HEK293 (cell line): ENCODE data around the gene SPRED2.

Experiments
- CTCF ChIA-PET: fragments of 350-600 bp; formaldehyde crosslinking; extraction: SDS; loops from one replicate; lab custom pipeline; 2021; ENCODE audit warnings: antibody characterized with exemption; lab: Yijun Ruan, JAX
- POLR2A ChIA-PET: fragments of 300-600 bp; formaldehyde crosslinking; extraction: SDS; loops from one replicate; lab custom pipeline; 2020; ENCODE audit warnings: antibody characterized with exemption, inconsistent platforms; lab: Yijun Ruan, JAX
- H3K27ac ChIP-seq: fragments of 200-500 bp; sonication (Bioruptor generic); 2 replicates; pipeline ENCODE4 v1.5.1; 2014; ENCODE audit warnings: low read depth, low read length, control low read depth, inconsistent platforms; ENCODE audit errors: extremely low read depth
- H3K36me3 ChIP-seq, 2 experiments: fragments of 200-500 bp in 1 of 2; sonication (Bioruptor generic) in 1 of 2; 1 replicate in 1 of 2; 2 replicates in 1 of 2; pipeline ENCODE4 v1.5.1; 2014 to 2017; ENCODE audit warnings: inconsistent platforms in 2 of 2, low read length in 2 of 2; ENCODE audit not compliant: control insufficient read depth in 2 of 2, insufficient read depth in 1 of 2
- H3K4me1 ChIP-seq: fragments of 200-500 bp; sonication (Bioruptor generic); 2 replicates; pipeline ENCODE4 v1.5.1; 2014; ENCODE audit warnings: mild to moderate bottlenecking, low read length, inconsistent platforms; ENCODE audit not compliant: control insufficient read depth, insufficient read depth
- H3K4me3 ChIP-seq: 2 replicates; pipeline ENCODE4 v1.5.1; 2011; ENCODE audit warnings: low read depth, mild to moderate bottlenecking, control low read depth, low read length, moderate library complexity
- H3K9me3 ChIP-seq: fragments of 200-500 bp; sonication (Bioruptor generic); 2 replicates; pipeline ENCODE4 v1.5.1; 2014; ENCODE audit warnings: low read depth, low read length, inconsistent platforms; ENCODE audit not compliant: control insufficient read depth, insufficient read depth
- GLIS1 ChIP-seq: fragments of 450-650 bp; formaldehyde crosslinking; IDR thresholded peaks from 2 replicates; pipeline ENCODE4 v1.5.1; 2016; ENCODE audit warnings: missing biosample characterization, missing genetic modification characterization
- GLIS2 ChIP-seq: fragments of 450-650 bp; formaldehyde crosslinking; IDR thresholded peaks from 2 replicates; pipeline ENCODE4 v1.5.1; 2016; ENCODE audit warnings: missing biosample characterization, missing genetic modification characterization
- MYNN ChIP-seq: fragments of 450-650 bp; formaldehyde crosslinking; IDR thresholded peaks from 2 replicates; pipeline ENCODE4 v1.5.1; 2016; ENCODE audit warnings: missing biosample characterization, missing genetic modification characterization, borderline replicate concordance
- OVOL3 ChIP-seq: fragments of 450-650 bp; formaldehyde crosslinking; IDR thresholded peaks from 2 replicates; pipeline ENCODE4 v1.5.1; 2016; ENCODE audit warnings: missing biosample characterization, missing genetic modification characterization
- SCRT2 ChIP-seq: fragments of 450-650 bp; formaldehyde crosslinking; IDR thresholded peaks from 2 replicates; pipeline ENCODE4 v1.5.1; 2016; ENCODE audit warnings: missing biosample characterization, missing genetic modification characterization
- WT1 ChIP-seq: fragments of 450-650 bp; formaldehyde crosslinking; IDR thresholded peaks from 2 replicates; pipeline ENCODE4 v1.5.1; 2016; ENCODE audit warnings: missing biosample characterization, missing genetic modification characterization
- ZFP41 ChIP-seq: fragments of 450-650 bp; formaldehyde crosslinking; IDR thresholded peaks from 2 replicates; pipeline ENCODE4 v1.5.1; 2016; ENCODE audit warnings: missing biosample characterization, missing genetic modification characterization, borderline replicate concordance
- ZNF112 ChIP-seq: fragments of 450-650 bp; formaldehyde crosslinking; IDR thresholded peaks from 2 replicates; pipeline ENCODE4 v1.5.0; 2017; ENCODE audit warnings: missing biosample characterization, missing genetic modification characterization
- ZNF280D ChIP-seq: fragments of 450-650 bp; formaldehyde crosslinking; IDR thresholded peaks from 2 replicates; pipeline ENCODE4 v1.5.1; 2016; ENCODE audit warnings: missing biosample characterization, missing genetic modification characterization
- ZNF324 ChIP-seq: fragments of 450-650 bp; formaldehyde crosslinking; IDR thresholded peaks from 2 replicates; pipeline ENCODE4 v1.5.1; 2016; ENCODE audit warnings: missing biosample characterization, missing genetic modification characterization
- ZNF558 ChIP-seq: fragments of 450-650 bp; formaldehyde crosslinking; IDR thresholded peaks from 2 replicates; pipeline ENCODE4 v1.5.1; 2016; ENCODE audit warnings: missing biosample characterization, missing genetic modification characterization
- ZNF585B ChIP-seq: fragments of 450-650 bp; formaldehyde crosslinking; IDR thresholded peaks from 2 replicates; pipeline ENCODE4 v1.5.1; 2016; ENCODE audit warnings: missing biosample characterization, missing genetic modification characterization
- ZNF664 ChIP-seq: fragments of 450-650 bp; formaldehyde crosslinking; IDR thresholded peaks from 2 replicates; pipeline ENCODE4 v1.5.1; 2016; ENCODE audit warnings: missing biosample characterization, missing genetic modification characterization
- ZNF701 ChIP-seq: fragments of 450-650 bp; formaldehyde crosslinking; IDR thresholded peaks from 2 replicates; pipeline ENCODE4 v1.5.1; 2016; ENCODE audit warnings: missing biosample characterization, missing genetic modification characterization
- ZNF747 ChIP-seq: fragments of 450-650 bp; formaldehyde crosslinking; IDR thresholded peaks from 2 replicates; pipeline ENCODE4 v1.5.1; 2016; ENCODE audit warnings: missing biosample characterization, missing genetic modification characterization
- TF ChIP-seq, protein P1 (sequence below): fragments of 450-650 bp; IDR thresholded peaks from 2 replicates; pipeline ENCODE4 v1.5.1; 2018; ENCODE audit warnings: missing biosample characterization, mild to moderate bottlenecking, missing genetic modification characterization
- TF ChIP-seq, protein P2 (sequence below): fragments of 450-650 bp; formaldehyde crosslinking; IDR thresholded peaks from 2 replicates; pipeline ENCODE4 v1.5.1; 2016; ENCODE audit warnings: missing biosample characterization, missing genetic modification characterization

Gene SPRED2

GRCh38 chr2:65409045-65409444 lies 23.4 kb downstream of the SPRED2 start:
- Histone ChIP-seq H3K9me3 (no peaks in the 10 kb centered on the region), H3K27ac (no peak overlapping the region), H3K4me1 (peaks cover 39% of the 10 kb centered on the region), H3K36me3 (no peaks in the 10 kb centered on the region)
- CTCF ChIA-PET: no interaction called here
- peak; percentile 58 for TF ChIP-seq SCRT2 (tag by site-specific recombination)
- no peak for TF ChIP-seq ZNF558 (tag by site-specific recombination)
- TF ChIP-seq, all 188 proteins: peak for 1
- POLR2A ChIA-PET: no interaction called here
- no peak overlapping the region for H3K4me3 ChIP-seq

GRCh38 chr2:65407240-65407639 lies 25.2 kb downstream of the SPRED2 start:
- H3K27ac ChIP-seq: no peak overlapping the region
- no peaks in the 10 kb centered on the region for H3K36me3 ChIP-seq
- ChIA-PET POLR2A (interaction anchor here (0.6 to 2.2 kb wide), 3 partner anchors 13 to 130 kb away, joined by 3 to 13 read pairs (median 4); no protein-coding TSS in a partner anchor), CTCF (interaction anchor here (0.6 to 1.0 kb wide), 2 partner anchors 56 to 122 kb away, joined by 3 to 4 read pairs; no protein-coding TSS in a partner anchor)
- H3K4me3 ChIP-seq: no peak overlapping the region
- H3K9me3 ChIP-seq: no peaks in the 10 kb centered on the region
- no peak for TF ChIP-seq ZNF747 (tag by site-specific recombination)
- TF ChIP-seq, protein P1, sequence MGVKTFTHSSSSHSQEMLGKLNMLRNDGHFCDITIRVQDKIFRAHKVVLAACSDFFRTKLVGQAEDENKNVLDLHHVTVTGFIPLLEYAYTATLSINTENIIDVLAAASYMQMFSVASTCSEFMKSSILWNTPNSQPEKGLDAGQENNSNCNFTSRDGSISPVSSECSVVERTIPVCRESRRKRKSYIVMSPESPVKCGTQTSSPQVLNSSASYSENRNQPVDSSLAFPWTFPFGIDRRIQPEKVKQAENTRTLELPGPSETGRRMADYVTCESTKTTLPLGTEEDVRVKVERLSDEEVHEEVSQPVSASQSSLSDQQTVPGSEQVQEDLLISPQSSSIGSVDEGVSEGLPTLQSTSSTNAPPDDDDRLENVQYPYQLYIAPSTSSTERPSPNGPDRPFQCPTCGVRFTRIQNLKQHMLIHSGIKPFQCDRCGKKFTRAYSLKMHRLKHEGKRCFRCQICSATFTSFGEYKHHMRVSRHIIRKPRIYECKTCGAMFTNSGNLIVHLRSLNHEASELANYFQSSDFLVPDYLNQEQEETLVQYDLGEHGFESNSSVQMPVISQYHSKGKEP: peak; percentile 78
- no peak for TF ChIP-seq ZNF701 (tag by site-specific recombination)
- no peak for TF ChIP-seq ZFP41 (tag by site-specific recombination)
- TF ChIP-seq ZNF280D (tag by site-specific recombination): no peak
- TF ChIP-seq ZNF112 (tag by site-specific recombination): no peak
- peak; percentile 70 for TF ChIP-seq GLIS1 (tag by site-specific recombination)
- peaks cover 34% of the 10 kb centered on the region for H3K4me1 ChIP-seq

- Histone ChIP-seq H3K4me3 (no peak overlapping the region), H3K36me3 (no peaks in the 10 kb centered on the region), H3K9me3 (no peaks in the 10 kb centered on the region), H3K27ac (no peak overlapping the region), H3K4me1 (peaks cover 28% of the 10 kb centered on the region)
- TF ChIP-seq ZNF585B (tag by site-specific recombination): no peak
- TF ChIP-seq SCRT2 (tag by site-specific recombination): peak; percentile 39; the same call in 1 of the 2 replicates
- TF ChIP-seq, protein P1: no peak
- TF ChIP-seq, protein P2, sequence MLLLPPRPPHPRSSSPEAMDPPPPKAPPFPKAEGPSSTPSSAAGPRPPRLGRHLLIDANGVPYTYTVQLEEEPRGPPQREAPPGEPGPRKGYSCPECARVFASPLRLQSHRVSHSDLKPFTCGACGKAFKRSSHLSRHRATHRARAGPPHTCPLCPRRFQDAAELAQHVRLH: 0 out of 2 replicates have a peak, but pooled peaks have one; percentile 33
- no peak for TF ChIP-seq OVOL3 (tag by site-specific recombination)
- TF ChIP-seq ZNF664 (tag by site-specific recombination): peak; percentile 94
- no peak for TF ChIP-seq ZNF324 (tag by site-specific recombination)
- TF ChIP-seq WT1 (tag by site-specific recombination): no peak
- TF ChIP-seq MYNN (tag by site-specific recombination): no peak
- no peak for TF ChIP-seq GLIS2 (tag by site-specific recombination)
- CTCF ChIA-PET: no interaction called here
- POLR2A ChIA-PET: no interaction called here
Measured at GRCh38 chr2:65404988-65405697, 27.3 kb downstream of the SPRED2 start.
